DMS53 treated with DMSO at 0.1 percent for 48 hours (cell line): ENCODE results near the gene MED27.

Source experiments
- DNase-seq: peaks from one replicate; lab custom pipeline; 2025; ENCODE audit not compliant: unreplicated experiment; lab: John Stamatoyannopoulos, UW

Gene MED27

DNA sequence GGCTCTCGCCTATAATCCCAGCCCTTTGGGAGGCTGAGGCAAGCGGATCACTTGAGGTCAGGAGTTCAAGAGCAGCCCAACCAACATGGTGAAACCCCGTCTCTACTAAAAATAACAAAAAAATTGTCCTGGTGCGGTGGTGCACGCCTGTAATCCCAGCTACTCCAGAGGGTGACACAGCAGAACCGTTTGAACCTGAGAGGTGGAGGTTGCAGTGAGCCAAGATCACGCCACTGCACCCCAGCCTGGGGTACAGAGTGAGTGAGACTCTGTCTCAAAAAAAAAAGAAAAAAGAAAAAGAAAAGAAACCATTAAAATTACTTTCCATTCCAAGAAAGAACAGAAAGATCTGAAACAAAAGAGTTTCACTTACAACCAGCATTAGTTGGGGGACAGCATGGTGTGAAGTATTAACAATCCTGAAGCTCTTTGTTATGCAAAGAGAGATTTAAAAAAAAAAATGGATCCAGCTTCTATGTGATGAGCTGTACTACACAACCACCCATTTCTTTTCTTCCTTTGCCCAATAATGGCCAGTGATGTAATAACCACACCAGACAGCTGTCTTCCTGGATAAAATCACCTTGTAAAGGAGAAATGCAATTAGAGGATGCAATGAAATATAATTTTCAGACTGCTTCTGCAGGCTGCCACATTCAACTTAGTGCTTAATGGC lies 76.9 kb downstream of the MED27 start:
- DNase-seq = no peak

DNA sequence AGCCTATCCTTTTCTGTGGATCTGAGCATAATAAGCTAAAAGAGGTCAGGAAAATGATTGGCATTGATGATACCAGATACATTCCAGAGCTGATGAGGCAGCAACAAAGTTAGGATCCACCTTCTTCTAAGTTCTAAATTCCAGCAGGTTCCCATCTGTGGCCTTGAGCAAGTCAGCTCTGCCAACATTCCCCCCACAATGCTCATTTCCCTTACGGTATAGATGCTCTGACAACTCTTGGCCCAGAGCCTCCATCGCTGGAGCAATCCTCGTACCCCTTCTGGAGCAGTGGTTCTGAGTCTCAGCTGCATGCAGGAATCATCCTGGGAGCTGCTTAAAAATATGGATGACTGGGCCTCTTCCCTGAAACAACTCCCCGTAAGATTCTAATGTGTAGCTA lies 78.1 kb downstream of the MED27 start:
- no peak for DNase-seq

DNA sequence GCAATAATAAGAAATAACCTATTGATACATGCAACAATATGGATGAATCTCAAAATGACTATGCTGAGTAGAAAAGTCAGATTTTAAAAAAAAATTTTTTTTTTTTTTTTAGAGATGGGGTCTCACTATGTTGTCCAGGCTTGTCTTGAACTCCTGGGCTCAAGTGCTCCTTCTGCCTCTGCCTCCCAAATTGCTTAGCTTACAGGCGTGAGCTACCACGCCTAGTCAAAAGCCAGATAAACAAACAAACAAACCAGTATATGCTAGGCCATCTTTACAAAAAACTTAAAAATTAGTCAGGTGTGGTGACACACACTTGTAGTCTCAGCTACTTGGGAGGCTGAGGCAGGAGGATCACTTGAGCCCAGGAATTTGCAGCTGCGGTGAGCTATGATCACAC lies 79.0 kb downstream of the MED27 start:
- DNase-seq = no peak

DNA sequence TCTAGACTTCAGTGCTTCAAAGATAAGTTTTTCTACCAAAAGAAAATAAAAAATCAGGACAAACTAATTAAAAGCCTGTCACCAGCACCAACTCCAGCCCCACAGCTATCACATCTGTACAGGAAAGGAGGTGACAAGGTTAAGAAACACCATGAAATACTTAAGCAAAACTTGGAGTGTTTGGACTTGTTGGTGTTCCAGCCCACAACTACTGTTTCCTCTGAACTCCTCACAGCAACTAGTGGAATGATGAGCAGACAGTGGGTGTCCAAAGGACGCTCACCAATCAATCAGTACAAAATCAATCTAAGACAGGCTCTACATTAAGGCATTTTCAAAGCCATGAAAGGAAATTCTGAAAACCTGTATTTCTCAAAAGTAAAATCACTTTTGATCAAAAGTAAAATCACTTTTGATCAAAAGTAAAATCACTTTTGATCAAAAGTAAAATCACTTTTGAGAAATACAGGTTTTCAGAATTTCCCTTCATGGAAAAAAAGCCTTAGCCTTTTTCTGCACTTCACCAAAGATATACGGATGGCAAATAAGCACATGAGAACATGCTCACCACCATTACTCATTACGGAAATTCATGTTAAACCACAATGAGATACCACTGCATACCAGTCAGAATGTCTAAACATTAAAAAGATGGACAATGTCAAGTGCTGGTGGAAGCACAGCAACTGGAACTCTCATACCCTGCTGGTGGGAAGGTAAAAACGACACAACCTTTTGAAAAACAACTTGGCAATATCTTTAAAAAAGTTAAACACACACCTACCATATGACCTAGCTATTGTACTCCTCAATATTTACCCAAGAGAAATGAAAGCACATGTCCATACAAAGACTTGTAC lies 79.7 kb downstream of the MED27 start:
- no peak for DNase-seq

DNA sequence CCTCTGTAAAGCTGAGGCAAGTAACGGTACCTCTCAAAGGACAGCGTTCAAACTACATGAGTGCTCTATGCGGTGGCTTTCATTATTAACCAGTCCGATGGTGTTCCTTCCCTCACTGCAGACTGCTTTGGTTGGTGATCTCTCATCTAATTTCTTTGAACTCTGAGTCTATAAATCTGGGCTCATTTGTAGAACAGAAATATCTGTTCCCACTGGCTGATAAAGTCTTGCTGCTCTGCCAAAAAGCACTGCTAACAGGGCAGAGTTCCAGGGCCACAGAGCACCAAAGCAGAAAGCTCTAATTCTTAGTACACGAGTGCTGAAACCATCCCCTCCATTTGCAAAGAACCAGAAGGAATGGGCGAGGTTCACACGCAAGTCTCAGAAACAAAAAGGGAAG lies 81.9 kb downstream of the MED27 start:
- DNase-seq = no peak

DNA sequence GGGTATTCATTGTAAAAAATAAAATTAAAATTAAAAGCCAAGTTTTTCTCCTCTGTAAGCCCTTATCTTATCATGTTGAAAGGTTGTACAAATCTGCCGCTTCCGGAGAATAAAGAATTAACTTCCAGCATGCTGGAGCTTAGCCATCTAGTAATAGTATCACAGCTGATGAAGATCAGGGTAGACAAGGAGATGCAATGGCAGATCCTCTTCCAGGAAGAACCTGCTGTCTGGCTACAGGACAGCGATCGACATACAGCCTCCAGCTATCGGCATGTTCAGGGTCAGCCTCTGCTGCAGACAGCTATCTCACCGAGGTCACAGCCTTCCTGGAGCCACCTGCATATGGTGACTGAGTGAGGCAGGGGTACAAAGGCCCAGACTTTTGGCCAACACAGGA lies 82.6 kb downstream of the MED27 start:
- DNase-seq = no peak

DNA sequence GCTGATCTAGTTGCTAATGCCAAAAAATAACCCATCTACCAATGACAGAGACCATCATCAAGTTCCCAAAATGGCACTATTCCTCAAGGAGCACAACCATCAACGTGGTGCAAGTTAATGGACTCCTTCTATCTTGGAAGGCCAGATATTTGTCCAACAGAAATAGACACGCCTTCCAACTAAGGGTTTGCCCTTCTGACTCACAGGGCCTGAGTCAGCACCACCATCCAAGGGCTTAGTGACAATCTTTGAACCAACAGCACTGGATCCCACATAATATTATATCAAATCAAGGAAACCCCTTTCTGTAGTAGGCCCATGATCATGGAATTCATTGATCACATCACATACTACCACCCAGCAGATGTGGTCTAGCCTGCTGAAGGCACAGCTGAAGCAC lies 84.3 kb downstream of the MED27 start:
- DNase-seq = no peak

DNA sequence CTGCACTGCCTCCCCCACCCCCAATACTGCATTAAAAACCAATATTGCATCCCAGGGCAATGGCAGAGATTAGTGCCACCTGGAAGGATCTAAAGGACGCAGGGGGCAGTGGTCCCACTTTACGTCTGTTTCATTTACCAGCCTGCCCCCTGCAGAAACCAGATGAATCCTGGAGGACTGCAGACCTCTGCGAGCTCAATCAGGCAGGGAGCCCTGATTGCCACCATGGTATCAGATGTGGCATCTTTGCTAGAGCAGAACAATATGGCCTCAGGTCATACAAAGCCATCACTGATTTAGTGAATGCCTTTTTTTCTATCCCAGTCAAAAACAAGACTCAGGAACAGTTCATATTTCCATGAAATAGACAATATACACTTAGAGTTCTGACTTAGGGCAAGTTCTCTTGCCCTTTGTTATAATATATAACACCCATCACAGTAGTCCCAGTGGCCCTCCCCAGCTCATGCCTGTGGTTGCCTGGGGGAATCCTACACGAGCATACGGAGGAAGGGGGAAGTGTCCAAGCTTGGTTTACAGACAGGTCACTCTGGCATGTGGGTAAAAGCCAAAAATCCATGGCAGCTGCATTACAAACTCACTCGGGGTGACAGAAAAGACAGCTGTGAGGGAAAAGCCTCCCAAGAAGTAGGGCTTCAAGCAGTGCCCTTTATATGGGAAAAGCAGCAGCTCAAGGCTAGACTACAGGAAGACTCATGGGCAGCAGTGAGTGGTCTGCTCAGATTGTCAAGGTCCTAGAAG lies 85.1 kb downstream of the MED27 start:
- no peak for DNase-seq

DNA sequence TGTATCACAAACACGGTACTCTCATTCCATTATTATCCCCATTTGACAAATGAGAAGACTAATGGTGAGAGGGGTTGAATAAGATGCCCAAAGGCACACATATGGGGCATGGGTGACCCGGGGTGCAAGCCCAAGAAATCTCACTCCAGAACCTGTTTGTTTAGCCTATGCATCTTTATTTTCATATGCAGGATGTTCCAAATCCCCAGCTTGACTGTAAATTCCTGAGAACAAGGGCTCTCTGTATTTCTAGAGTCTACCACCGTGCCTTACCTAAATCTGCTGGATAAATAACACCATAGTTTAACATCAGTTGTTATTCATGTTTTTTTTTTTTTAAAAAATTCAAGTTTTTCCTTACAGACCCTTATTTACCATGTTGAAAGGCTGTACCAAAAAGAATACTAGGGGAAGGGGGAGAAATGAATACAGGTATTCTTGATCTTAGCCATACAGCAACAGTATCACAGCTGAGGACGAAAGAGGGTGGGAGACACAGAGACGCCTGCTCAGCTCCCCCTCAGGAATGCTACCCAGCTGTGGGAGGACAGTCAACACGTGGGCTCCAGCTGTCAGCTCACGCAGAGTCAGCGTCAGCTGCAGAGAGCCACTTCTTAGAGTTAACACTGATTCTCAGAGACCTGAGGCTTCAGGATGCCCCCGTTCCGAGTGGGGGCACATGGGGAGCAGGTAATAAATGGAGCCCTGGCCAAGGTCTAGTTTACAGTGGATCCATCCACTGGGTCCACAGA lies 86.6 kb downstream of the MED27 start:
- DNase-seq = no peak

DNA sequence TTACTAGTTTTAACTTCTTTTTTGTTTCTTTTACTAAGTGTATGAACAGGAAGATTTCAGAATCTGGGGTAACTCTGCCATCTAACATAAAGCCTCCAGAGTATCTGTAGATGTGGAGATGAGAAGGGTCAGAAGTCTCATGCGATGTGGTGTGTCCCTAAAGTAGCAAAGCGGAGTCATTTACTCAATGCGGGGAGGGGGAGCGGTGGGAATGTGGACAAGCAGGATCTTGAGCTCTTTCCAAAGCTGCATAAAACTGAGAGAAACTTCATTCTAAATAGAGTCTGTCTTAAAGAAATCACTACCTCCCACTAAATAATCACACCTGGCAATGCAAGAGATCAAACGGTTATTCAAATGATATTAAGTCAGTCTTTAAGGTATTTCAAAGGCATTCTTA lies 92.4 kb downstream of the MED27 start:
- no peak for DNase-seq

DNA sequence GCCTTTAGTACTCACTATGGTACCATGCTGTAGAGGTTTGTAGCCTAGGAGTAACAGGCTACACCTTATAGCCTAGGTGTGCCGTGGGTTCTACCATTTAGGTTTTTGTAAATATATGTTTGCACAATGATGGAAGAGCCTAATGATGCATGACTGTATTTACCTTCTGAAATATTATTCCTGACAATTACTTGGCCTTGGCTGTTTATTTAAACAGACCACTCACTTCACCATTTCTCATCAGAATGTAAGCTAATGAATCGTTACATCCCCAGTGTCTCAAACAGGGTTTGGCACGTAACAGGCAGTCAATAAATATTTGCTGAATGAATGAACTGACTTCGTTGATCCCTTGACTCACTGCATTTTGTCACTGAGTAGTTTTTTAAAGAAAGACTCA lies 93.1 kb downstream of the MED27 start:
- DNase-seq = peak; percentile 89

DNA sequence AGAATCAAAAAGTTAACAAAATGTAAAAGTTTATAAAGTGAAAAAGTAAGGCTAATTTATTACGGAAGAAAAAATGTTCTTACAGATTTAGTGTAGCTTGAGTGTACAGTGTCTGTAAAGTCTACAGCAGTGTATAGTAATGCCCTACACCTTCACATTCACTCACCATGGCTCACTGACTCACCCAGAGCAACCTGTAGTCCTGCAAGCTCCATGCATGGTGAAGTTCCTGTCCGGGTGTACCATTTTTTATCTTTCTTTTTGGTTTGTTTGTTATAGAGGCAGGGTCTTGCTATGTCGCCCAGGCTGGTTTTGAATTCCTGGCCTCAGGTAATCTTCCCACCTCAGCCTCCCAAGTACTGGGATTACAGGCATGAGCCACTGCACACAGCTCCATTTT lies 93.6 kb downstream of the MED27 start:
- DNase-seq = peak; percentile 39

DNA sequence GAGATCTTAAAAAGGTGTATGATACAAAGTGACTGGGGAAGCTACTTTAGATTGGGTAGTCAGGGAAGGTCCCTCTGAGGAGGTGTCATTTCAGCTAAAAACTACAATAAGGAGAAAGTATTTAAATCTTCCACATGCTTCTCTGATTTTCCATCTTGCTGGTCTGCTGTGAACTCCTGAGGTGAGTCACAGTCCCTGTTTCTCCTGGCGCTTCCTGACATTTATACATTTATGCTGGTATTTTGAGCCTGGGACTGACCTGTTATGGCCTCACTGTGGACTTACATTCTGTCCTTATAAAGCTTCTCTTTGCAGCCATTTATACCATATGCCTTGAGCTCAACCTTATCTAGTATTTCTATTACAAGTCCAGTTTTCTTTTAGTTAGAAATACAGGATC lies 95.1 kb downstream of the MED27 start:
- DNase-seq = no peak

DNA sequence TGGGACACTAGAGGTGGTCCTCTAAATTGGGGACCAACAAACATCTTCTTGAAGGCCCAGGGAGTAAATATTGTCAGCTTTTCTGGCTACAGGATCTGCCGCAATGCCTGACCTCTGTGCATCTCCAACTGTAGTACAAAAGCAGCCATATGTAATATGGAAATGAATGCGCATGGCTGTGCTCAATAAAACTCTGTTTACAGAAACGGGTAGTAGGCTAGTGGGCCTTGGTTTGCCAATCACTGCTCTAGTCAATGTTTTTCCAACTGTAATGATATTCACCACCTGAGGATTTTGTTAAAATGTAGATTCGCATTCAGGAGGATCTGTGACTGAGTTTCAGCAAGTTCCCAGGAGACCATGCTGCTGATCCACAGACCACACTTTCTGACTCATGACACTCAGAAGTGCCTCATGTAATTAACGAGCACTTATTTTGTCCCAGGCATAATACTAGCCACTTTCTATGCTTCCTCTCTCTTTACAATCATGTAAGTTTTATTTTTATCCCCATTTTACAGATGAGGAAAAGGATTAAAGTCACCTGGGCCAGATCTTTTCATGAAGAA lies 96.9 kb downstream of the MED27 start:
- no peak for DNase-seq

DNA sequence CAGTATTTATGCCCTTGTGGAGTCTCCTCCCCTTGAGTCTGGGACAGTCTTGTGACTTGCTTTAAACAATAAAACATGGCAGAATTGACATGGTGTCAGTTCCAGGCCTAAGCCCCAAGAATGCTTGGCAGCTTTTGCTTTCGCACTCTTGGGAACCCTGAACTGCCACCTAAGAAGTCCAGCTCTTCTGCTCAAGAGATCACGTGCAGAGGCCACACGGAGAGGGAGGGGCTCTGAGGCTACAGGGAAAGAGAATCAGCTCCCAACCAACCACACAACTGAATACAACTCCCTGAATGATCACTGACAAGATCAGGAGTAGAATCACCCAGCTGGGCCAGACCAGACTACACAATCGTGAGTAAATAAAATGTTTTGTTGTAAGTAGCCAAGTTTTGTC lies 97.6 kb downstream of the MED27 start:
- no peak for DNase-seq

DNA sequence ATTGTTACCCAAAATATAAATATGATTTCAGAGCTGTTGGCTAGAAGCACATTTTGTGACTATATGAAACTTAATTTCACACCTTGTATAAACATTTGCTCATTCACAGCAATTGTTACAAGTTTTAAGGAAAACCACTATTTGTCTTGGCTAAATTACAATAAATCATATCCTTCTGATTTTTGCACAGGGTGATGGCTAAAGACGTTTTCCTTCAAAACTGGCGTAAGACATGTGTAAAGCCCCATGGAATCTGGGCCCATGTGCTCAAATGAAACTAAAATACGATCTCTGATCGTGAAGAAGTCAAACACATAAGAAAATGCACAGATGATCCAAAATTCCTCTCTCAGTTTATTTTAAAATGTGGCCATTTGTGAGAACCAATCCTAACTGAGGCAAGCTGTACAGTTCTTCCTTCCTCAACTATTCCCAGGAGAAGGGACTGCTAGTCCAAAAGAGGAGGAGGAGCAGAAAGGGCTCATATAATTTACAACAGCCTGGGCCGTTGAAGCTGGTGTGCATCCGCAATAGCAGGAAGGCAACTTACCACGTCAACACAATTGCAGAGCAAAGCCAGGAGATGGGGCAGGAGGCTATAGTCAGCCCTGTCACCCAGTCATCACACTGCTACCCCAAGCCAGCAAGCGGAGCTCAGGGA lies 98.4 kb downstream of the MED27 start:
- DNase-seq = no peak

DNA sequence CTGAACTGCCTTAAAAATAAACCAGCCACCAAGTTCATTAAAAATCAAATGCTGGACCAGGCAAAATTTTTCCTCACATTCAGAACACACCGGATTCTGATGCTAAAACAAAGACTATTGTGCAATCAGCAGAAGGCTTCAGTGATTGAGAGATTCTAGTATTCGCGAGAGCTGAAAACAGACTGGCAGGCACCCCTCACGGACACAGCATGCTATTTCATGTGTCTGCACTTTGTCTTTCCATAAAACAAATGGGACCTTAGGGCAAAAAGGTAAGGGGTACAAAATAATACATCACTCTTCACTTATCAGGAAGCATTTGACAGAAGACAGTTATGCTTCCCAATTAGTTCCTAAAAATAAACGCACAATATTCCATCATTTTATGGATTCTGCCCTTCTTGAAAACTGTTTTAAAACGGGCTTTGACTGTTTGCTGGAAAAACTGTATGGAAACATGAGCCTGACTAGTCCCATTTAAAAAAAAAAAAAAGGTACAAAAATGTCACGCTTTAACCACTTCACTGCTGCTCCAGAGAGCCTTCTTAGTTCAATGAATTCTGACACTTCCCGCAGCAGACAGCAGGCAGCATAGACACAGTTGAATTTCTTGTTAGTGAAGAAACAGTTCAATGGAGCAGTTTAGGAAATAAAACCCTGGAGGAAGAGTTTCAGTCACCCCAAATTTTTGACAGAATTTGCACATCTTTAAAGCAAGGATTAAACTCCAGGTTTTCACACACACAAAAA lies 99.2 kb downstream of the MED27 start:
- DNase-seq = no peak

DNA sequence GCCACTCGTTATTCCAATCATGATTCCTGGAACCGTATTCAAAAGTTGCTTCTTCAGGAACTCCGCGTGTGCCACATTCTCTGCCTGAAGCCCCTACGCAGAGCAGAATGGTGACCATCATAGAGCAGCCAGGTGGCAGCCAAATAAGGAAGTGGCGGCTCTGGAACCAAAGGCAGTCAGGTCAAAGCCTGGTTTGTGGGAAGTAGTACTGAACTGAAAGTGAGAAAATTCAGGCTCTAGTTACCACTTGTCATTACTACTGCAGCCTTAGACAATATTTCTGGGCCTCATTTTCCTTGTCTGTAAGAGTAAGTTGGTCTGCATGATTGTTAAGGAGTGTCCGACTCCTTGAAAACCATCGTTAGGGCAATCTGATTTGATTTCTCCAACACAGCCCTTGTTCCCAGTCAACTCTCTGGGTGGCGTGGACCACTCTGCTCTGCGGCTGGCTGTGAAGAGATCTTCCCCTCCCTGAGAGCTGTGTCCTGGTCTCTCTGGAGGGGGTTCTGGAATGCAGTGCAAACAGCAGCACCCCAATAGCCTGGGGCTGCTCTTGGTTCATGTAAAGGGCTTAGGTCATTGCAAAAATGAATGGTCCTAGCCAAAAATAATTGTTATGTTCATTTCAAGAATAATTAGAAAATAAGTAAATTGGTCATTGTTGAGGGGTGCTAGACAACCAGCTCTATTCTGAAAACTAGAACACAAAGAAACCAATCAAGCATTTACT lies 102.4 kb downstream of the MED27 start:
- DNase-seq = no peak
